Measurements from ENCODE around the gene GLYAT.

Gene GLYAT

DNA sequence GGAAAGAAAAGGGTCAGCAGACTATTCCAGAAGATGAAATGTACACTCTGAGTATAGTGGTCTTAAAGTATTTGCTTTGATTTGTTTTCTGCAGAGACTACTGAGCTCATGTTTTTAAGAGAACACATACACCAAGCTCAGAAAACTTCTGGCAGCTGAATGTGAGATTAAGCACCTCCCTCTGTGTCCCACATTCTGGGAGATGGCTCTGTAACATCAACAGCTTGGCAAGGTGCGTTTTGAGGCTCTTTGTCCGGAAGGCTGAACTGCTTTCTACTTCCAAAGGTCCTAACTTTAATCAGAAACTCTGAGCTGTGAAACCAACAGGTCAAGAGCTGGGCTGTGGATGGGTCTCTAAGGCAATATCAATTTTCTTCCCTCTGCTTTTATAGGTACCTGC is 36.4 kb upstream of the GLYAT start:
- FAIRE-seq (no peak), DNase-seq (ENCODE audit: insufficient read length, low spot score) (no peak)
- no peak for TF ChIP-seq CTCF (IDR thresholded peaks at IDR 0.05; ENCODE audit: insufficient read depth, missing control alignments)

DNA sequence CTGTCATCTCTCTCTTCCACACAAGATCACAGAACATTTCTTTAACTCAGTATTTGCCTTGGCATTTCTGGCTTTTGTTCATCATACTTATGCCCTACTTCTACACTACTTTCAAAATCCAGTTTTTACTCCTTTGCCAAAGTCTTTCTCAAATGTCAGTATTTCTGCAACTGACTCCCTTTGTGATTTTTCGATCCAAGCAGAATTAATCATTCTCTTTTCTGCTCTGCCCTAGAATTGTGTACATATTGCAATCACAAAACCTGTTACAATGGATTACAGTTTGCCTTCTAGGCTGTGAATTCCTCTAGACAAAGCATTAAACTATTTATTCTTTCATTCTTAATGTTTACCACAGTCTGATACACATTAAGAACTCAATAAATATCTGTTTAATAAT is 33.3 kb upstream of the GLYAT start:
- DNase-seq (ENCODE audit: insufficient read length, low spot score) (no peak), FAIRE-seq (no peak)
- no peak for TF ChIP-seq CTCF (IDR thresholded peaks at IDR 0.05; ENCODE audit: insufficient read depth, missing control alignments)

DNA sequence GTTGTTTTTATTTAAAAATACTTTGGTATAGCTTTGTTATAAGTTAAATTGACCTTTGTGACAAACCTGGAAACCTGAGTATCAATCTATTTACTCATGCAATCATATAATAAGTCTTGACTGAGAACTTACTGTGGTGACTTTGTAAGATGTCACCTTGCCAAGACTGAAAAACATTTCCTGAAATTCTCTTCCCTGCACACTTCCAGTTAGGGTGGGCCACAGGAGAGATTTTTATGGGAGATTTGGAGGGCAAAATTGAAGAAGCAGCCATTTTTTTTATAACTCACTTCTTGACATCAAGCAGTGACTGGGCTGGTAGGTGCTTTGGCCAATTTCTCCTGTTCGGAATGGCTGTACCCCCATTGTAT is 31.4 kb upstream of the GLYAT start:
- no peak for FAIRE-seq

GRCh38 chr11:58762284-58763119 is 30.8 kb upstream of the GLYAT start:
- no peak for TF ChIP-seq CTCF (IDR thresholded peaks at IDR 0.05; ENCODE audit: insufficient read depth, missing control alignments)
- FAIRE-seq (no peak), DNase-seq (ENCODE audit: insufficient read length, low spot score) (no peak)

More for the DNA sequence above, 31.4 kb upstream of the GLYAT start:
- TF ChIP-seq CTCF (IDR thresholded peaks at IDR 0.05; ENCODE audit: insufficient read depth, missing control alignments): no peak
- no peak for DNase-seq (ENCODE audit: insufficient read length, low spot score)

- no peak for TF ChIP-seq CTCF (IDR thresholded peaks at IDR 0.05; ENCODE audit: insufficient read depth, missing control alignments)
- no peak for DNase-seq (ENCODE audit: insufficient read length, low spot score)
- no peak for FAIRE-seq
Observed at GRCh38 chr11:58757439-58757838, 25.7 kb upstream of the GLYAT start.

- FAIRE-seq (no peak), DNase-seq (ENCODE audit: insufficient read length, low spot score) (no peak)
- TF ChIP-seq CTCF (IDR thresholded peaks at IDR 0.05; ENCODE audit: insufficient read depth, missing control alignments): no peak
Observed at GRCh38 chr11:58745705-58746364, 14.1 kb upstream of the GLYAT start.
